Lung (tissue), 12 donors: ENCODE results near the gene ZDBF2. TPM values are rescaled to one million over a fixed set of nuclear protein-coding genes. Genes with fewer than 3 reads are reported as not detected.

Experiments used
- ATAC-seq: fragments of 200-7000 bp; cut with Tn5 transposase; one replicate; pipeline ENCODE4 v1.9.1; 2020; ENCODE audit warnings: moderate number of reproducible peaks; ENCODE audit not compliant: insufficient read depth, low FRiP score
- DNase-seq, 3 donors: peaks; one replicate each; pipeline ENCODE4 v3.0.0-alpha.2; 2013 to 2017
- H3K27ac ChIP-seq, 2 donors: one replicate each; pipeline ENCODE4 v1.5.1; 2013; ENCODE audit warnings: mild to moderate bottlenecking in 2 of 2, moderate library complexity in 2 of 2, control low read depth in 1 of 2, inconsistent platforms in 1 of 2, low read depth in 1 of 2, low read length in 1 of 2
- H3K27me3 ChIP-seq, 3 donors: one replicate each; pipeline ENCODE4 v1.5.1; 2013; ENCODE audit warnings: low read length in 2 of 3; ENCODE audit not compliant: control insufficient read depth in 3 of 3, insufficient read depth in 3 of 3
- H3K36me3 ChIP-seq, 4 donors: one replicate each; pipeline ENCODE4 v1.5.1; 2013; ENCODE audit warnings: low read length in 4 of 4, mild to moderate bottlenecking in 1 of 4, moderate library complexity in 1 of 4; ENCODE audit not compliant: control insufficient read depth in 4 of 4, insufficient read depth in 4 of 4
- H3K4me1 ChIP-seq, 5 donors: one replicate each; pipeline ENCODE4 v1.5.1; 2013; ENCODE audit warnings: low read length in 5 of 5, mild to moderate bottlenecking in 2 of 5, moderate library complexity in 1 of 5; ENCODE audit not compliant: control insufficient read depth in 5 of 5, insufficient read depth in 5 of 5
- H3K4me3 ChIP-seq: one replicate; pipeline ENCODE4 v1.5.1; 2013; ENCODE audit warnings: mild to moderate bottlenecking, control low read depth, moderate library complexity
- H3K9ac ChIP-seq, 2 donors: one replicate each; pipeline ENCODE4 v1.5.1; 2013; ENCODE audit warnings: low read length in 2 of 2, control low read depth in 1 of 2; ENCODE audit not compliant: insufficient read depth in 1 of 2
- H3K9me3 ChIP-seq, 4 donors: one replicate each; pipeline ENCODE4 v1.5.1; 2013; ENCODE audit warnings: low read length in 3 of 4, mild to moderate bottlenecking in 1 of 4, moderate library complexity in 1 of 4; ENCODE audit not compliant: control insufficient read depth in 4 of 4, insufficient read depth in 3 of 4
- CTCF ChIP-seq: IDR thresholded peaks from 2 replicates; pipeline ENCODE4 v1.5.1; 2012; ENCODE audit warnings: mild to moderate bottlenecking; ENCODE audit errors: control extremely low read depth, extremely low read depth
- WGBS, 2 donors: extraction: QIAGEN DNeasy Blood & Tissue Kit; methylation state at CpG; one replicate each; pipeline ENCODE4 v1.1.7; 2013; 5-methylcytosine and 5-hydroxymethylcytosine counted together
- polyA plus RNA-seq, 2 donors: library from polyadenylated mRNA; stranded (reverse); fragments of 200-250 nt; gene quantifications; one replicate each; pipeline ENCODE4 v1.2.1, GENCODE V29; 2013
- total RNA-seq, 2 donors: library from RNA; depleted of rRNA in 1 of 2; stranded (reverse); fragments of >200 nt in 1 of 2; gene quantifications; one replicate each; pipeline ENCODE4 v1.2.1, GENCODE V29; 2014 to 2021
- donor health status: control.
- donor health status: control.
- donor health status: Bipolar disorder and iron deficiency.
- donor health status: healthy.
- donor health status: DM: yes; HTN: yes; CAD: no.

The ZDBF2 gene
- total and polyA plus RNA-seq, 4 donors = 1.0 to 13.7 (median 3.7) TPM

- TF ChIP-seq CTCF = no peak
- no peak for ATAC-seq
- WGBS, 2 donors = 51 to 63% methylated on average over 3 of the region's 3 CpGs
- Histone ChIP-seq H3K27me3 (peaks cover 0 to 65% (median 55%) of the 10 kb centered on the region in 3 donors), H3K36me3 (no peaks in the 10 kb centered on the region), H3K27ac (no peak overlapping the region), H3K9me3 (peaks cover 0 to 3% (median 0%) of the 10 kb centered on the region in 4 donors), H3K9ac (no peak overlapping the region), H3K4me1 (peaks cover 0 to 12% (median 5%) of the 10 kb centered on the region in 5 donors), H3K4me3 (no peak overlapping the region)
- no peak for DNase-seq
Observed at GRCh38 chr2:206277503-206277902, 3.0 kb downstream of the ZDBF2 start.

- no peak overlapping the region for H3K9ac ChIP-seq
- H3K27me3 ChIP-seq = peaks cover 0 to 20% (median 14%) of the 10 kb centered on the region in 3 donors
- ATAC-seq = no peak
- peaks cover 0 to 2% (median 0%) of the 10 kb centered on the region in 4 donors for H3K36me3 ChIP-seq
- peaks cover 0 to 7% (median 2%) of the 10 kb centered on the region in 4 donors for H3K9me3 ChIP-seq
- no peaks in the 10 kb centered on the region for H3K4me1 ChIP-seq
- no peak for TF ChIP-seq CTCF
- 82% methylated on average over 8 of the region's 8 CpGs for WGBS, 2 donors
- H3K27ac ChIP-seq = no peak overlapping the region
- DNase-seq = no peak
- H3K4me3 ChIP-seq = no peak overlapping the region
Observed at GRCh38 chr2:206282746-206283145, 8.3 kb downstream of the ZDBF2 start.

- ATAC-seq (no peak), DNase-seq (no peak)
- no peak overlapping the region for H3K27ac ChIP-seq
- H3K27me3 ChIP-seq = no peaks in the 10 kb centered on the region
- H3K9me3 ChIP-seq = peaks cover 0 to 12% (median 4%) of the 10 kb centered on the region in 4 donors
- peaks cover 0 to 2% (median under 1%) of the 10 kb centered on the region in 4 donors for H3K36me3 ChIP-seq
- no peak overlapping the region for H3K4me3 ChIP-seq
- no peak for TF ChIP-seq CTCF
- no peak overlapping the region for H3K9ac ChIP-seq
- 96 to 97% methylated on average over 2 of the region's 2 CpGs for WGBS, 2 donors
- H3K4me1 ChIP-seq = no peaks in the 10 kb centered on the region
Observed at GRCh38 chr2:206287197-206287596, 12.7 kb downstream of the ZDBF2 start.

- no peak for ATAC-seq
- WGBS, 2 donors = 89 to 91% methylated on average over 4 of the region's 4 CpGs
- no peak overlapping the region for H3K4me3 ChIP-seq
- peaks cover 0 to 12% (median 4%) of the 10 kb centered on the region in 4 donors for H3K9me3 ChIP-seq
- DNase-seq = no peak
- no peaks in the 10 kb centered on the region for H3K27me3 ChIP-seq
- H3K36me3 ChIP-seq = peaks cover 0 to 2% (median under 1%) of the 10 kb centered on the region in 4 donors
- no peaks in the 10 kb centered on the region for H3K4me1 ChIP-seq
- H3K27ac ChIP-seq = no peak overlapping the region
- H3K9ac ChIP-seq = no peak overlapping the region
- no peak for TF ChIP-seq CTCF
Observed at GRCh38 chr2:206289391-206289790, 14.9 kb downstream of the ZDBF2 start.
